Ovary (tissue), 3 donors: ENCODE measurements around the gene SPSB1.

Experiments used
- CTCF ChIP-seq, 3 donors: fragments of 450-650 bp in 2 of 3; fragments of 200-600 bp in 1 of 3; IDR thresholded peaks; one replicate each; pipeline versions ENCODE4 v1.5.1 to v1.8.0; 2016 to 2022; ENCODE audit warnings: antibody characterized with exemption in 3 of 3, mild to moderate bottlenecking in 1 of 3
- POLR2A ChIP-seq: fragments of 450-650 bp; IDR thresholded peaks from one replicate; pipeline ENCODE4 v1.6.1; 2017; ENCODE audit warnings: antibody characterized with exemption, mild to moderate bottlenecking, moderate library complexity
- donor health status: DM: no; HTN: no; CAD: no.

GRCh38 chr1:9371391-9371935 is 78.8 kb downstream of the SPSB1 start:
- TF ChIP-seq CTCF (IDR thresholded peaks at IDR 0.05), result no peak
- TF ChIP-seq POLR2A, result no peak
